Hematopoietic multipotent progenitor cell treated with erythropoietin and hydrocortisone succinate and interleukin-3 and kit ligand, for 6 days (in vitro differentiated cells): ENCODE results near the gene PCDH9.
"Not testable (repeated sequence)": the region's sequence is repeated elsewhere in the genome, so short reads cannot be mapped to it uniquely, and the experiment has no call there.

ENCODE experiments used
- DNase-seq: peaks from one replicate; pipeline ENCODE4 v3.0.0-alpha.2; 2015

PCDH9 gene

GRCh38 chr13:67122251-67122650 is 107.9 kb downstream of the PCDH9 start:
- no peak for DNase-seq

DNA sequence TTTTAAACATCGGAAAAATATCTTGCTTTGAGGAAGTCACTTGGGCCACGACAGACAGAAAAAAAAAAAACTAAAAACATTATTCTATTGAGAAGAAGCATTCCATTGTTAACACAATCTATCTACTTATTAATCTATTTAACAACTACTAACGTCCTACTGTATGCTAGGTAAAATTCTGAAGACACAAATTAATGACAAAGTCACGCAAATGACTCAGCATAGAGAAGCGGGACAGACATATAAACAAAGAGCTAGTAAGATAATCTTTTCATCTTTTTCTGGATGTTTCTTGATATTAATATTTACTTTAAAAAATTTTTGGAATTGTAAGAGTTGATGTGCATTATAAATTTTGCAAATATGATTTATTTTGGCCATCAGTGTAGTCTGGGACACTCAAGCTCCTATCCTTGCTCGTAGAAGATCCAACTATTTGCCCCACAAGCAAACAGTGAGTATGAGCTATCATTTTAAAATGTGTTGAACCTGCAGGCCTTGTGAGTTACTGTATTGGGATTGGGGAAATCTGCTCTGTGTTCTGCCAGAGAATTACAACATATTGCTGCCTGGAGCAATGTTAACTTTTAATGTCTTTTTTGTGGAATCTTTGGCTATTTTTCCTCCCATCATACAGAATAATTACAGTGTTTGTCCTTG is 109.1 kb downstream of the PCDH9 start:
- DNase-seq = no peak

DNA sequence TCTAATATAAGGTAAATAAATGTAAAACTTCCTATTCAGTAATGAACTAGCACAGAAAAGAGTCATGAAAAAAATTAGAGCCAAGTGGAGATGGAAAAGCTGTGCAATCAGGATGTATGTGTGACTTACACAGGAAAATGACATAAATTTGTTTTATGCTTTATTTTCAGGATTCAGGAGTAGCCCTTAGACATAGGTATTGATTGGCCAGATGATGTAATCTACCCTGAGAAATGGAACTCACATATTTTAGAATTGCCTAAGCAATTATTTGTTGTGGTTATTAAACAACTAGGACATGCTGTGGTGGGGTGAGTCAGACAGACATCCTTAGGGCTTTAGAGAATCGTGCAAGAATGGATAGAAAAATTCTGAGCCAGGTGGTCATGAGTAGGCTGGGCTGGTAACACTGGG is 110.6 kb downstream of the PCDH9 start:
- no peak for DNase-seq

- DNase-seq = no peak
Observed at GRCh38 chr13:67118277-67118676, 111.9 kb downstream of the PCDH9 start.

- no peak for DNase-seq
Observed at GRCh38 chr13:67117010-67117550, 113.1 kb downstream of the PCDH9 start.

DNA sequence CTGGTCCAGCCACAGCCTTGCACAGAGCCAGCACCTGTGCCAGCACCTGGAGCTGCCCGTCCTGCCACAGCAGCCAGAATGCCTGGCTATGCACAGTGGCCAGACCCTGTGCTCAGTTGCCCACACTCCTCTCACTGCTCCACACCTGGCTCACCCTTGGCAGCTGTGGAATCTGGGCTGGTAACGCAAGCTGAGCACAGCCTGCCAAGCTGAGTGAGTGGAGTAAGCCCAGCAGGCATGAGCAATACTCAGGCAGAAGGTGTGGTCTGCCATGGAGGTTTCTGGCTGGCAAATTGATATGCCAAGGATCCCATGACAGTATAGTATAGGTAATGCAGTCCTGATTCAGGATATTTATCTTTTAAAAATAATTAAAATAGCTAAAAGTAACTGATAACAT is 122.2 kb downstream of the PCDH9 start:
- DNase-seq = no peak

DNA sequence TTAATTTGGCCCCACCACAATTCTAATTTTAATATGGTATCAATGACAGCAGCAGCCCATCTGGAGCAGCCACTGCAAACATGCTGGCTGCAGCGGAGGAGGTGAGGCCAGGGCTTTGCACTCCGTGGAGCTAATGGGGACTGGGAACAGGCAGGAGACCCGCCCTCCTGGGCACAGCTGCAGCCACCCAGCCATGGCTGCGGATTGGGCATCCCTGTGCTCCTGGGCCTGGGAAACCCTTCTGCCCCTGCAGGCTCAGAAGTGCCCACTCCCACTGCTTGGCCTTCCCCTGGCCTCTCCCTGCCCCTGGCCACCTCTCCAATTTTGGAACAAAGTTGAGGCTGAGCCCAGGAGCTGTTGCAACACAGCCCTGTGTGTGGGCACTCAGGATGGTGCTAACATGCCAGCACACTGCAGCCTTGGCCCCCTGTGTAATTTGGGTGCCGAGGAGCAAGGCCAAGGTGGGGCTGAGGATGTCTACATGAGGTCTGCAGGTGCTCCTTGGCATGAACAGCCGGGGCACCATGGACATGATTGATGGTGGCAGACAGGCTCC is 123.6 kb downstream of the PCDH9 start:
- DNase-seq = no peak

- DNase-seq = no peak
Observed at GRCh38 chr13:67101730-67102467, 128.2 kb downstream of the PCDH9 start.

DNA sequence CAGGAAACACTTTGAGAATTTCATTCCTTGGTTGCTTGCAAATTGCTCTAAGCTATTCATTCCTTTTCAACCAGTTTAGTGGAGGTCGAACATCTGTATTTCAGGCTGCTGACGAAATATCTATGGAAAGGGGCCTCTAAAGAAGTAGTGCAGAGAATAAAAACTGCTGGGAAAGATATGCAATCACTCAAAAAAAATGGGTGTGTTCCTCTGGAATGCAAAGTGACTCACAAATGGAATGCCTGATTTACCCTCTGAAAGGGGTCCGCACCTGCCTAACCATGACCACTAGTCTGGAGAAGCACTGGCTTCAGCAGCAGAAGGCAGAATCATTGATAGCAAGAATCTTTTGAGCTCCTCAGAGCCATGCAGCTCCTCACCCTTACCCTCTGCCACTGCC is 129.4 kb downstream of the PCDH9 start:
- no peak for DNase-seq

- DNase-seq = no peak
Observed at GRCh38 chr13:67099494-67099893, 130.6 kb downstream of the PCDH9 start.

GRCh38 chr13:67097892-67098452 is 132.2 kb downstream of the PCDH9 start:
- no peak for DNase-seq

DNA sequence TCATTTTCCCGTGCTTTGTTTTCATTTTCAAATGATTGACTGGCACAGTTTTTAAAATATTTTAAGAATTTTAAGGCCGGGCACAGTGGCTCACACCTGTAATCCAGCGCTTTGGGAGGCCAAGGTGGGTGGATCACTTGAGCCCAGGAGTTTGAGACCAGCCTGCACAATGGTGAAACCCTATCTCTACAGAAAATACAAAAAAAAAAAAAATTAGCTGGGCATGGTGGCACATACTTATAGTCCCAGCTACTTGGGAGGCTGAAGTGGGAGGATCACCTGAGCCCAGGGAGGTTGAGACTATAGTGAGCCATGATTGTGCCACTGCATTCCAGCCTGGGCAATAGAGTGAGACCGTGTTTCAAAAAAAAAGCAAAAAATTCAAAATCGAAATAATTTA is 133.2 kb downstream of the PCDH9 start:
- not testable (repeated sequence) for DNase-seq

GRCh38 chr13:67096418-67096817 is 133.7 kb downstream of the PCDH9 start:
- DNase-seq = no peak

DNA sequence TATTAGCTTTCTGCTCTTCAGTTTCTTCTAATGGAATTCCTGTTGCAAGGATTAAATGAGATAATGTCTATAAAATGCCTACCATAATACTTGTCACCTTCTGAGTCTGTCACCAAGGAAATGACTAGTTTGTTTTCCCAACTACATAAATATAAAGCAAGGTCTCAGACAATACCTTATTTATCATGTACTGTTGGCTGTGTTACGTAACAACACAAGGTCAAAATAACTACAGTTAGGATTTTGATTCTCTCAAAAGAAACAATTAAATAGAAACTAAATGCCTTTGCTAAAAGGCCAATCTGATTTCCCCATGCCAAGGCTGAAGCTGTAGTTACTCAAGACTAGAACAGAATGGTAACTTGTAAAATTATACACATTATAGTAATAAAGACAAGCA is 134.5 kb downstream of the PCDH9 start:
- DNase-seq = no peak

- DNase-seq = no peak
Observed at GRCh38 chr13:67094952-67095351, 135.2 kb downstream of the PCDH9 start.

GRCh38 chr13:67094078-67094477 is 136.1 kb downstream of the PCDH9 start:
- DNase-seq = no peak

DNA sequence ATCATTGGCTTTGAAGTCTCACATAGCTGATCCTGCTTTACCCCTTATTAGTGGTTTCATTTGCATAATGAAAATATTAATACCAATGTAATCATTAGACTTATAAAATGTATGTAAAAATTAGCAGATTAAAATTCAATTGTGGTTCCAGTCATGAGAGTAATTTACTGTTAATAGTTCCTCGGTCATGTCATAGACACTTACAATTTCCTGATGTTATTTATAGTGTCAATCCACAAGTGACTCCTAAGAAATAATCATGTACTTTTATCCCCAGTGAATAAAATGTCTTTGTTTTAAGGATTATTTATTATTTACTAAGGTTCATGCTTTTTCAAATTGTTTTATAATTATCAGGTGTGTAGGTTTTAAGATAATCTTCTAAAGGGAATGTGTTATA is 138.5 kb downstream of the PCDH9 start:
- no peak for DNase-seq

GRCh38 chr13:67090856-67091255 is 139.3 kb downstream of the PCDH9 start:
- no peak for DNase-seq

GRCh38 chr13:67087527-67087926 is 142.6 kb downstream of the PCDH9 start:
- DNase-seq = no peak

DNA sequence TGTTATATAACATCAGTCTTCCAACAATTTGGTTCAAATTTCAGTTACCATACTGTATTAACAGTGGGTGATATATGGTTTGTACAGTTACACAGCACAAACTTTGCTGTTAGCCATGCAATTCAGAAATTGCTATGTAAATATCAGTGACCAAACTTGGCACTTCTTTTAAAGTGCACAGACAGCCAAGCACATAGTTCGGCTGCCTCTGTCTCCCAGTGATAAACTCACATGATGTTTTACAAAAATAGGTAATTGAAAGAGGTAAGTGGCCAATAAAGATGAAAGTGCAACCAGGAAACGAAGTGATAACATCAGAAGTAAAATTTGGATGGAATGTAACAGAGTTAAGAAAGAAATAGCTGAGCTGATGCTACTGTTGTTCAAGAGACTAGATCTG is 143.9 kb downstream of the PCDH9 start:
- no peak for DNase-seq

GRCh38 chr13:67084066-67084465 is 146.1 kb downstream of the PCDH9 start:
- DNase-seq = no peak

DNA sequence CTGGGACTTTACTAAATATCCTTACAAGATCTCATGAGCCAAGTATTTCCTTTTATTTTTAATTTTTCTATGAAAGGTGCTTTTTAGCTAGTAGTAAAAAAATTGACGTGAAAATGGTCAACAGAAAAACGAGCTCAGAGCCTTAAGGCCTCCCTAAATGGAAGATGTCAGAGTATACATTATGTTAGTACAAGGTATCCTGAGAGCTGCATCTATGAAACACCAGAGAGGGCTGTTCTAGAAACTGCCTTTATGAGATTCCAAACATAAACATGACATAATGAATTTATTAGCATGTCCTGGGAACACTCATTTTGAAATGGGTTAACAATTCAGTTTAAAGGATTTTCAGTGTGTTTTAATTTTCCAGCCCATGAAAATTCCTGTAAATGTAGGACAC is 146.6 kb downstream of the PCDH9 start:
- DNase-seq = no peak

GRCh38 chr13:67080351-67080750 is 149.8 kb downstream of the PCDH9 start:
- no peak for DNase-seq

DNA sequence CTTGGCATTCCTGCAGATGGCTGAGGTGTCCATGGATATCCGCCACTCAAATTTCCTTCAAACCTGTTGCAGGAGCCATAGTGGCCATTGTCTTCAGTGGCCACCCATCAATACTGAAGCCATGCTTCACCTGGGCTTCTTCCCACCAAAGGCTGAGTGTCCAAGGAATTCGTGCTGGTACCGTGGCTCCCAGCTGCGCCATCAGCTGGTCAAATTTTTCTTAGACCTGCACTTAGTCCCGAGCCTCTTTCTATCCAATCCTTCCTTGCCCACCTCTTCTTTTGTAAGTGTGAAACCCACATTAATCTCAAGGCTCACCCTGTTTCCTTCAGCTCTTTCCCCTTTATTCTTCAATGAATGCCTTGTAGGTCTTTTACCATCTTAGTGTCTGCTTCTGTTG is 152.1 kb downstream of the PCDH9 start:
- no peak for DNase-seq
